K562 (cell line): ENCODE results near the gene PSMB10. TPM values are rescaled to one million over a fixed set of nuclear protein-coding genes. Genes with fewer than 3 reads are reported as not detected.

Source experiments
- ARHGAP35 ChIP-seq: fragments of 450-650 bp; IDR thresholded peaks from 2 replicates; pipeline ENCODE4 v1.6.1; 2018; ENCODE audit not compliant: partially characterized antibody
- ATF7 ChIP-seq: fragments of 450-650 bp; IDR thresholded peaks from 2 replicates; pipeline ENCODE4 v1.7.1; 2014; ENCODE audit warnings: mild to moderate bottlenecking, moderate library complexity
- CBX3 ChIP-seq, 2 experiments: IDR thresholded peaks; 1 replicate in 1 of 2; 2 replicates in 1 of 2; pipeline ENCODE4 v1.6.1; 2012; ENCODE audit warnings: inconsistent platforms in 2 of 2, low read length in 2 of 2, borderline replicate concordance in 1 of 2, control low read depth in 1 of 2
- FOXK2 ChIP-seq, 2 experiments: fragments of 450-650 bp; IDR thresholded peaks in 1 of 2; conservative IDR thresholded peaks in 1 of 2; 2 replicates each; pipeline ENCODE4 v1.6.1; 2016; ENCODE audit warnings: low read depth in 2 of 2, mild to moderate bottlenecking in 1 of 2
- MEF2A ChIP-seq: IDR thresholded peaks from 2 replicates; pipeline ENCODE4 v1.6.1; 2011; ENCODE audit warnings: low read depth, mild to moderate bottlenecking, low read length, moderate library complexity; ENCODE audit not compliant: control insufficient read depth
- NEUROD1 ChIP-seq: fragments of 150-350 bp; IDR thresholded peaks from 2 replicates; pipeline ENCODE4 v1.6.1; 2014; ENCODE audit warnings: borderline replicate concordance, low read length, low read depth; ENCODE audit not compliant: partially characterized antibody
- NR4A1 ChIP-seq, 2 experiments: fragments of 250-450 bp in 1 of 2; fragments of 450-650 bp in 1 of 2; sonication (Bioruptor Pico) in 1 of 2; IDR thresholded peaks; 2 replicates each; pipeline versions ENCODE4 v1.4.0 to v1.6.1; 2016 to 2020; ENCODE audit warnings: mild to moderate bottlenecking in 2 of 2, missing compliant biosample characterization in 1 of 2, missing genetic modification characterization in 1 of 2, moderate library complexity in 1 of 2
- POLR2AphosphoS2 ChIP-seq: IDR thresholded peaks from 2 replicates; pipeline ENCODE4 v1.6.1; 2012; ENCODE audit warnings: low read length, improper control_type of control experiment
- POU5F1 ChIP-seq: fragments of 150-350 bp; IDR thresholded peaks from 2 replicates; pipeline ENCODE4 v1.6.1; 2014; ENCODE audit warnings: borderline replicate concordance, low read length, low read depth, mild to moderate bottlenecking; ENCODE audit not compliant: partially characterized antibody
- RAD51 ChIP-seq: fragments of 450-650 bp; IDR thresholded peaks from 2 replicates; pipeline ENCODE4 v1.7.1; 2016; ENCODE audit warnings: low read depth, mild to moderate bottlenecking, borderline replicate concordance
- RBBP5 ChIP-seq: fragments of 200-600 bp; sonication (generic); IDR thresholded peaks from 2 replicates; pipeline ENCODE4 v1.6.1; 2012; ENCODE audit warnings: borderline replicate concordance, mild to moderate bottlenecking, low read length, control low read depth, inconsistent platforms; ENCODE audit not compliant: insufficient read depth, poor library complexity, severe bottlenecking
- SMARCA5 ChIP-seq: fragments of 450-650 bp; IDR thresholded peaks from 2 replicates; pipeline ENCODE4 v1.6.1; 2016
- SNIP1 ChIP-seq: fragments of 450-650 bp; IDR thresholded peaks from 2 replicates; pipeline ENCODE4 v1.7.1; 2017; ENCODE audit warnings: low read depth, mild to moderate bottlenecking
- ZNF133 ChIP-seq: fragments of 250-450 bp; sonication (Bioruptor Pico); IDR thresholded peaks from 2 replicates; pipeline ENCODE4 v1.4.0; 2020; ENCODE audit warnings: mild to moderate bottlenecking
- ZNF184 ChIP-seq: sonication (generic); formaldehyde crosslinking; IDR thresholded peaks from 2 replicates; pipeline ENCODE4 v1.5.0; 2020; ENCODE audit warnings: missing genetic modification reagents
- ZNF253 ChIP-seq: fragments of 250-450 bp; sonication (Bioruptor Pico); conservative IDR thresholded peaks from 2 replicates; pipeline ENCODE4 v1.6.1; 2021; ENCODE audit warnings: mild to moderate bottlenecking
- ZNF785 ChIP-seq: fragments of 250-450 bp; sonication (Bioruptor Pico); IDR thresholded peaks from 2 replicates; pipeline ENCODE4 v1.4.0; 2020; ENCODE audit warnings: mild to moderate bottlenecking
- ZNF79 ChIP-seq: fragments of 250-450 bp; sonication (Bioruptor Pico); IDR thresholded peaks from 2 replicates; pipeline ENCODE4 v1.4.0; 2020; ENCODE audit warnings: low read depth, mild to moderate bottlenecking, moderate library complexity
- polyA plus RNA-seq, 8 experiments: library from polyadenylated mRNA; depleted of rRNA in 4 of 8; stranded (reverse) in 5 of 8; unstranded in 3 of 8; fragments of >200 nt; fragmentation: Nextera tagmentation in 2 of 8; fragmentation: Illumina TruSeq in 1 of 8; extraction: Ambion mirVana in 2 of 8; extraction: Trizol in 1 of 8; gene quantifications; 2 replicates each; pipeline versions ENCODE4 v1.2.1 to v1.2.3, GENCODE V29; 2011 to 2014; ENCODE audit warnings: inconsistent platforms in 1 of 8, missing spikeins in 1 of 8
- total RNA-seq, 7 experiments: library from RNA; depleted of rRNA in 6 of 7; stranded (reverse); fragments of >200 nt in 6 of 7; fragmentation: Illumina TruSeq in 2 of 7; extraction: Trizol in 2 of 7; gene quantifications; 2 replicates each; pipeline versions ENCODE4 v1.2.1 to v1.2.3, GENCODE V29; 2011 to 2021; ENCODE audit warnings: low replicate concordance in 1 of 7
- TF ChIP-seq, protein P1 (sequence below), 2 experiments: fragments of 200-800 bp in 1 of 2; sonication (Bioruptor generic) in 1 of 2; sonication (generic) in 1 of 2; formaldehyde crosslinking in 1 of 2; IDR thresholded peaks in 1 of 2; conservative IDR thresholded peaks in 1 of 2; 2 replicates each; pipeline versions ENCODE4 v1.5.0 to v1.6.1; 2016 to 2020; ENCODE audit warnings: missing compliant biosample characterization in 1 of 2, missing genetic modification characterization in 1 of 2, missing genetic modification reagents in 1 of 2
- TF ChIP-seq, protein P2 (sequence below): sonication (generic); formaldehyde crosslinking; IDR thresholded peaks from 2 replicates; pipeline ENCODE4 v1.8.0; 2022; ENCODE audit warnings: mild to moderate bottlenecking, missing genetic modification reagents
- TF ChIP-seq, protein P3 (sequence below): fragments of 250-450 bp; sonication (Bioruptor Pico); IDR thresholded peaks from 2 replicates; pipeline ENCODE4 v1.8.0; 2021; ENCODE audit warnings: borderline replicate concordance, mild to moderate bottlenecking, moderate library complexity; ENCODE audit not compliant: poor library complexity, severe bottlenecking

The PSMB10 gene
- total and polyA plus RNA-seq, 9 of the 15 experiments (the other 6 are each of a cell fraction or from before 2014, with no cell fraction given), result 11.7 to 105 (median 51.0) TPM

DNA sequence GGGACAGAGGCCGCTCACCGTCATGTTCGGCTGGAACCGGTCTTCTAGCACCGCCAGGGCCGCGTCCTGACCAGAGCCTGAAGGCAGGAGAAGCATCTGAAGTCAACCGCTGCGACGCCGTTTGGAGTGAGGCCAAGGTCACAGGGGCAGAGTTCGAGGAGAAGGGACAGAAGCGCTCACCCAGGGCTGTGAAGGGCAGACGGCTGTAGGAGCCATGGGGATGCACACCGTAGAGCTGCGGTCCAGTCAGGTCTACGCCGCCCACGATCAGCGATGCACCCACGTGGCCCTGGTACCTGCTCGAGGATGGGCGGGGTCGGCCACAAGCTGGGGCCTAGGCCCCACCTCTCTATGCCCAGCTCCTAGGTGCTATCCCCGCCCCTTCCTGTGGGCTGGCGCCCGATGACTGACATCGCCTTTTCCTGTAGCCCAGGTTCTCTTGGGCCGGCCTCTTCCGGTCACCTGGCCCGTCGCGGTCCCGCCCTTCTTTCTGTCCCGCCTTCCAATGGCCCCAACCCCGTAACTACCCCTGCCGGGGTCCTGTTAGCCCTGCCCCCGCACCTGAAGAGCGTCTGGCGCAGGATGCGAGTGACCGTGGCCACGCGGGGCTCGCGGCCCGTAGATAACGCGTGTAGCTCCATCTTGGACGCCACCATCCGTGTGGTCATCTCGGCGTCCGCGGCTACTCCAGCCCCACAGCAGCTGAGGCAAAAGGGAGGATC lies 1.1 kb downstream of the PSMB10 start (continued):
- TF ChIP-seq, protein P1, sequence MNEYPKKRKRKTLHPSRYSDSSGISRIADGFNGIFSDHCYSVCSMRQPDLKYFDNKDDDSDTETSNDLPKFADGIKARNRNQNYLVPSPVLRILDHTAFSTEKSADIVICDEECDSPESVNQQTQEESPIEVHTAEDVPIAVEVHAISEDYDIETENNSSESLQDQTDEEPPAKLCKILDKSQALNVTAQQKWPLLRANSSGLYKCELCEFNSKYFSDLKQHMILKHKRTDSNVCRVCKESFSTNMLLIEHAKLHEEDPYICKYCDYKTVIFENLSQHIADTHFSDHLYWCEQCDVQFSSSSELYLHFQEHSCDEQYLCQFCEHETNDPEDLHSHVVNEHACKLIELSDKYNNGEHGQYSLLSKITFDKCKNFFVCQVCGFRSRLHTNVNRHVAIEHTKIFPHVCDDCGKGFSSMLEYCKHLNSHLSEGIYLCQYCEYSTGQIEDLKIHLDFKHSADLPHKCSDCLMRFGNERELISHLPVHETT (CRISPR knock-in tag; conservative IDR thresholded peaks at IDR 0.05 in 1 of 2, IDR thresholded peaks at IDR 0.05 in 1 of 2), result peak in 1 of 2 experiments; percentile 66; a peak in 1 of 4 replicates
- TF ChIP-seq NEUROD1, result no peak
- TF ChIP-seq MEF2A, result no peak
- no peak; a peak in 1 of 3 replicates for TF ChIP-seq CBX3 (IDR thresholded peaks at IDR 0.05; ENCODE audit: borderline replicate concordance in 1 of 2, low read length in 2 of 2)
- no peak for TF ChIP-seq ZNF253
- no peak for TF ChIP-seq ZNF785 (CRISPR knock-in tag)
- TF ChIP-seq, protein P2, sequence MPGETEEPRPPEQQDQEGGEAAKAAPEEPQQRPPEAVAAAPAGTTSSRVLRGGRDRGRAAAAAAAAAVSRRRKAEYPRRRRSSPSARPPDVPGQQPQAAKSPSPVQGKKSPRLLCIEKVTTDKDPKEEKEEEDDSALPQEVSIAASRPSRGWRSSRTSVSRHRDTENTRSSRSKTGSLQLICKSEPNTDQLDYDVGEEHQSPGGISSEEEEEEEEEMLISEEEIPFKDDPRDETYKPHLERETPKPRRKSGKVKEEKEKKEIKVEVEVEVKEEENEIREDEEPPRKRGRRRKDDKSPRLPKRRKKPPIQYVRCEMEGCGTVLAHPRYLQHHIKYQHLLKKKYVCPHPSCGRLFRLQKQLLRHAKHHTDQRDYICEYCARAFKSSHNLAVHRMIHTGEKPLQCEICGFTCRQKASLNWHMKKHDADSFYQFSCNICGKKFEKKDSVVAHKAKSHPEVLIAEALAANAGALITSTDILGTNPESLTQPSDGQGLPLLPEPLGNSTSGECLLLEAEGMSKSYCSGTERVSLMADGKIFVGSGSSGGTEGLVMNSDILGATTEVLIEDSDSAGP, result 0 out of 2 replicates have a peak, but pooled peaks have one; percentile 66
- no peak for TF ChIP-seq ZNF133
- TF ChIP-seq RAD51, result peak; percentile 93
- TF ChIP-seq ATF7, result peak; percentile 75
- TF ChIP-seq SMARCA5, result no peak
- TF ChIP-seq, protein P3, sequence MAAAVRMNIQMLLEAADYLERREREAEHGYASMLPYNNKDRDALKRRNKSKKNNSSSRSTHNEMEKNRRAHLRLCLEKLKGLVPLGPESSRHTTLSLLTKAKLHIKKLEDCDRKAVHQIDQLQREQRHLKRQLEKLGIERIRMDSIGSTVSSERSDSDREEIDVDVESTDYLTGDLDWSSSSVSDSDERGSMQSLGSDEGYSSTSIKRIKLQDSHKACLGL (CRISPR knock-in tag), result peak; percentile 86
- peak in 1 of 2 experiments; percentile 59; a peak in 2 of 4 replicates for TF ChIP-seq FOXK2 (conservative IDR thresholded peaks at IDR 0.05 in 1 of 2, IDR thresholded peaks at IDR 0.05 in 1 of 2; ENCODE audit: low read depth in 2 of 2)
- no peak for TF ChIP-seq SNIP1
- TF ChIP-seq RBBP5, result peak; percentile 77
- TF ChIP-seq POU5F1, result no peak
- TF ChIP-seq ZNF79, result no peak
- TF ChIP-seq NR4A1 (CRISPR knock-in tag; IDR thresholded peaks at IDR 0.05), result no peak
- TF ChIP-seq NR4A1 (tag; IDR thresholded peaks at IDR 0.05), result no peak
- no peak for TF ChIP-seq ARHGAP35
- TF ChIP-seq ZNF184 (CRISPR knock-in tag), result no peak
- TF ChIP-seq POLR2AphosphoS2, result peak; percentile 88; the same call in 1 of the 2 replicates
